HepG2 (cell line): ENCODE results near the gene WDR54. TPM values are rescaled to one million over a fixed set of nuclear protein-coding genes. Genes with fewer than 3 reads are reported as not detected.

Experiments used
- ATF4 ChIP-seq, 2 experiments: fragments of 450-650 bp in 1 of 2; sonication (generic) in 1 of 2; formaldehyde crosslinking; IDR thresholded peaks; 2 replicates each; pipeline versions ENCODE4 v1.5.0 to v1.8.0; 2020 to 2022; ENCODE audit warnings: mild to moderate bottlenecking in 1 of 2, missing genetic modification reagents in 1 of 2
- BCLAF1 ChIP-seq: fragments of 450-650 bp; IDR thresholded peaks from 2 replicates; pipeline ENCODE4 v1.6.1; 2017; ENCODE audit warnings: mild to moderate bottlenecking
- BRCA1 ChIP-seq: sonication (generic); formaldehyde crosslinking; IDR thresholded peaks from 2 replicates; pipeline ENCODE4 v1.4.0; 2020; ENCODE audit warnings: missing genetic modification reagents
- CHD2 ChIP-seq: IDR thresholded peaks from 2 replicates; pipeline ENCODE4 v1.6.1; 2011; ENCODE audit warnings: low read depth, low read length, improper control_type of control experiment
- DMAP1 ChIP-seq: IDR thresholded peaks from 2 replicates; pipeline ENCODE4 v1.6.1; 2016
- GATA4 ChIP-seq: sonication (generic); IDR thresholded peaks from 2 replicates; pipeline ENCODE4 v1.6.1; 2016; ENCODE audit warnings: antibody characterized with exemption, low read depth, borderline replicate concordance
- HBP1 ChIP-seq: IDR thresholded peaks from 2 replicates; pipeline ENCODE4 v1.6.1; 2016; ENCODE audit warnings: low read depth, control low read depth
- KMT2B ChIP-seq: IDR thresholded peaks from 2 replicates; pipeline ENCODE4 v1.6.1; 2016; ENCODE audit warnings: missing genetic modification reagents, missing compliant biosample characterization
- MXD4 ChIP-seq: IDR thresholded peaks from 2 replicates; pipeline ENCODE4 v1.6.1; 2016; ENCODE audit warnings: mild to moderate bottlenecking, missing biosample characterization, missing genetic modification reagents
- NFAT5 ChIP-seq: sonication (generic); formaldehyde crosslinking; IDR thresholded peaks from 2 replicates; pipeline ENCODE4 v1.4.0; 2020; ENCODE audit warnings: missing genetic modification reagents
- RFX1 ChIP-seq: fragments of 450-650 bp; IDR thresholded peaks from 2 replicates; pipeline ENCODE4 v1.6.1; 2017
- SALL1 ChIP-seq: sonication (generic); formaldehyde crosslinking; IDR thresholded peaks from 2 replicates; pipeline ENCODE4 v1.8.0; 2022; ENCODE audit warnings: mild to moderate bottlenecking, missing genetic modification reagents
- SMAD3 ChIP-seq: sonication (generic); formaldehyde crosslinking; IDR thresholded peaks from 2 replicates; pipeline ENCODE4 v1.4.0; 2020; ENCODE audit warnings: missing genetic modification reagents
- SOX6 ChIP-seq, 2 experiments: fragments of 450-650 bp in 1 of 2; sonication (generic) in 1 of 2; formaldehyde crosslinking in 1 of 2; IDR thresholded peaks; 2 replicates each; pipeline versions ENCODE4 v1.4.0 to v1.6.1; 2017 to 2020; ENCODE audit warnings: antibody characterized with exemption in 1 of 2, mild to moderate bottlenecking in 1 of 2, missing genetic modification reagents in 1 of 2
- SP5 ChIP-seq: IDR thresholded peaks from 2 replicates; pipeline ENCODE4 v1.6.1; 2016; ENCODE audit warnings: low read depth, borderline replicate concordance
- TCF7L2 ChIP-seq: IDR thresholded peaks from 2 replicates; pipeline ENCODE4 v1.6.1; 2011; ENCODE audit warnings: mild to moderate bottlenecking, low read depth, low read length, moderate library complexity
- TEAD3 ChIP-seq: optimal IDR thresholded peaks from 2 replicates; pipeline ENCODE3; 2016; ENCODE audit warnings: borderline replicate concordance
- ZFYVE20 ChIP-seq: sonication (generic); formaldehyde crosslinking; IDR thresholded peaks from 2 replicates; pipeline ENCODE4 v1.8.0; 2023; ENCODE audit warnings: low read depth, mild to moderate bottlenecking, moderate library complexity, missing genetic modification reagents, borderline replicate concordance
- ZKSCAN5 ChIP-seq: sonication (generic); formaldehyde crosslinking; IDR thresholded peaks from 2 replicates; pipeline ENCODE4 v1.5.1; 2020; ENCODE audit warnings: mild to moderate bottlenecking, missing genetic modification reagents
- ZNF337 ChIP-seq: sonication (generic); formaldehyde crosslinking; IDR thresholded peaks from 2 replicates; pipeline ENCODE4 v1.5.1; 2020; ENCODE audit warnings: missing genetic modification reagents, low read depth, mild to moderate bottlenecking, borderline replicate concordance
- ZNF773 ChIP-seq: sonication (generic); formaldehyde crosslinking; IDR thresholded peaks from 2 replicates; pipeline ENCODE4 v1.4.0; 2020; ENCODE audit warnings: missing genetic modification reagents, borderline replicate concordance
- polyA plus RNA-seq, 8 experiments: library from polyadenylated mRNA; depleted of rRNA in 3 of 8; stranded (reverse) in 7 of 8; unstranded in 1 of 8; fragments of >200 nt; fragmentation: Illumina TruSeq in 4 of 8; extraction: Trizol in 4 of 8; gene quantifications; 2 replicates each; pipeline versions ENCODE4 v1.2.1 to v1.2.3, GENCODE V29; 2011 to 2016; ENCODE audit warnings: low read depth in 4 of 8, missing spikeins in 1 of 8, mixed read lengths in 1 of 8; ENCODE audit not compliant: insufficient read depth in 1 of 8
- total RNA-seq, 5 experiments: library from RNA; depleted of rRNA; stranded (reverse); fragments of >200 nt; fragmentation: Illumina TruSeq; extraction: Trizol; gene quantifications; 2 replicates each; pipeline ENCODE4 v1.2.3, GENCODE V29; 2016; ENCODE audit warnings: low read depth in 1 of 5

WDR54 gene
- total and polyA plus RNA-seq, 2 of the 13 experiments (the other 11 are each of a cell fraction or from before 2014, with no cell fraction given): 2.0 to 17.3 TPM

GRCh38 chr2:74457549-74458131 is 36.1 kb downstream of the WDR54 start (continued):
- TF ChIP-seq NFAT5 (CRISPR knock-in tag) (0 out of 2 replicates have a peak, but pooled peaks have one; percentile 8), SMAD3 (peak; percentile 29; the same call in 1 of the 2 replicates), SP5 (CRISPR knock-in tag) (peak; percentile 66), BCLAF1 (no peak), ZNF337 (CRISPR knock-in tag) (peak; percentile 11; the same call in 1 of the 2 replicates), HBP1 (CRISPR knock-in tag) (no peak), ZFYVE20 (CRISPR knock-in tag) (no peak), CHD2 (peak; percentile 53; the same call in 1 of the 2 replicates), SOX6 (IDR thresholded peaks at IDR 0.05) (no peak), SOX6 (CRISPR knock-in tag; IDR thresholded peaks at IDR 0.05) (no peak), KMT2B (no peak), SALL1 (CRISPR knock-in tag) (peak; percentile 71), DMAP1 (CRISPR knock-in tag) (peak; percentile 84; the same call in 1 of the 2 replicates), GATA4 (no peak; the same call in 1 of the 2 replicates), BRCA1 (CRISPR knock-in tag) (no peak), ZNF773 (CRISPR knock-in tag) (no peak; the same call in 1 of the 2 replicates), TCF7L2 (no peak), RFX1 (no peak), ATF4 (CRISPR knock-in tag; IDR thresholded peaks at IDR 0.05) (no peak; a peak in 1 of 4 replicates), ZKSCAN5 (no peak), MXD4 (CRISPR knock-in tag) (no peak), TEAD3 (no peak)
